HG03108 (cell line): ENCODE measurements around the gene PDIA5.

Source experiments
- ATAC-seq: cut with Tn5 transposase; IDR thresholded peaks from one replicate; pipeline ENCODE4 v1.9.1; 2021; ENCODE audit warnings: moderate library complexity; ENCODE audit not compliant: unreplicated experiment

PDIA5 gene

GRCh38 chr3:123070510-123070909 lies 3.7 kb downstream of the PDIA5 start:
- ATAC-seq = no peak

- no peak for ATAC-seq
These were observed 4.3 kb downstream of the PDIA5 start for GRCh38 chr3:123071146-123071545.

GRCh38 chr3:123071581-123071980 lies 4.8 kb downstream of the PDIA5 start:
- no peak for ATAC-seq

DNA sequence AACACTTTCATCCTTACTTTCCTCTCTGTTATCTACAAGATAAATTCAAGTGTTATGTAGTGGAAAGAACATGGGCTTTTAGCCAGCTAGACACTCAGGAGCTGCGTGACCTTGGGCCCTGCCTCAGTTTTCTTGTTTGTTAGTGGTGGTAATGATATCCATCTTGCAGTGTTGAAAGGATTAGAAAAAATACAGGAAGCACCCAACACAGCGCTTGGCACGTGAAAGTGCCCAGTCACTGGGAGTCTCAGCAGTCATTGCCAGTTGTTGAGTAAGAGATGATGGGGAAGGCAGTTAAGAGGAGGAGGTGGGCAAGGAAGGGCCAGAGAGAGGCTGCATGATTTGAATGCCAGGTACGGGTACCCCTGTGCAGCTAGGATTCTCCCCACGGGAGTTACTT lies 5.3 kb downstream of the PDIA5 start:
- no peak for ATAC-seq

GRCh38 chr3:123072564-123072963 lies 5.7 kb downstream of the PDIA5 start:
- ATAC-seq = no peak

- no peak for ATAC-seq
These were observed 8.5 kb downstream of the PDIA5 start for GRCh38 chr3:123075359-123075758.

- ATAC-seq = no peak
These were observed 9.3 kb downstream of the PDIA5 start for GRCh38 chr3:123076112-123076495.

- no peak for ATAC-seq
These were observed 9.9 kb downstream of the PDIA5 start for GRCh38 chr3:123076496-123077418.

DNA sequence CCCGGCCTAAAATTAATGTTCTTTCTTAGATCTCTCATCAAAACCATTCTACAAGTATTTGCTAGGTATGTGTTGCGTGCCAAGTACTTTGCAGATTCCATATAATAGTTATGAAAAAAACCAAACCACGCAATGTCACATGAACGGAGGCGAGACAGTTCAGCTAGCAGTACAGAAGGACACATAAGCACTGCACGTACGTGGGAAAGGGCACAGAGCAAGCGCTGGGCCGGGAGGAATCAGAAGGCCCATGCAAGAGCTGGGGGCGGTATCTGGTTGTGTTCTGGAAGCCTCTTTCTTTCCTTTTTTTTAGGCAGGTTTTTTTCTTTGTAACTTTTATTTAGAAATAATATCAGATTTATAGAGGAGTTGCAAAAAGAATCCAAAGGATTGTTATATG lies 11.3 kb downstream of the PDIA5 start:
- ATAC-seq = no peak

DNA sequence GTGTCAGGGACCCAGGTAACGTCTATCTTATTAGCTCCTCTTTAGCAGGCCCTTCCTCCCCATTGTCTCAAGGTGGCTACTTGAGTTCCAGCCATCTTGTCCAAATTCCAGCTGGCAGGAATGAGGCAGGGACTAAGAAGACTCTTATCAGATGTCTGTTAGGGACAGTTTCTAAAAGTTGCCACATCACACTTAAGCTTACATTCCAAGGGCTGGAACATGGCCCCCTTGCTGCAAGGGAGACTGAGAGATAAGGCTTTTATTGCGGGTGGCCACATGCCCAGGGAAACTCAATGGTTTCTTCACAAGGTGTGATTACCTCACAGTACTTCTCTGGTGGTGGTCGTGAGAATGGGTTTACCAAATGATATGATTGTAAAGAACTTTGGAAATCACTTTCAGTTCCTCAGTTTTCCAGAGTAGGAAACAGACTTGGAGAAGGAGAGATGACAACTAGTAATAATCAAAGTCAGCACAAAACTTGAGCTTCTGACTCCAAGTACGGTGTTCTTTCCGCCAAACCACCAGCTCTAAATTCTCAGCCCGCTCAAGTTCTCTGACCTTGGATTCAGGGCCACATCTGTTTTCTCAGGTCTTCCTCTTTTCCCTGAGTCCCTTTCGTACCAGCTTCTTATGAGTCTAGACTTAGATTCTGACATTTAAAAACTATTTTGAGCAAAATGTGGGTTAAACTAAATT lies 14.2 kb downstream of the PDIA5 start:
- ATAC-seq = no peak

DNA sequence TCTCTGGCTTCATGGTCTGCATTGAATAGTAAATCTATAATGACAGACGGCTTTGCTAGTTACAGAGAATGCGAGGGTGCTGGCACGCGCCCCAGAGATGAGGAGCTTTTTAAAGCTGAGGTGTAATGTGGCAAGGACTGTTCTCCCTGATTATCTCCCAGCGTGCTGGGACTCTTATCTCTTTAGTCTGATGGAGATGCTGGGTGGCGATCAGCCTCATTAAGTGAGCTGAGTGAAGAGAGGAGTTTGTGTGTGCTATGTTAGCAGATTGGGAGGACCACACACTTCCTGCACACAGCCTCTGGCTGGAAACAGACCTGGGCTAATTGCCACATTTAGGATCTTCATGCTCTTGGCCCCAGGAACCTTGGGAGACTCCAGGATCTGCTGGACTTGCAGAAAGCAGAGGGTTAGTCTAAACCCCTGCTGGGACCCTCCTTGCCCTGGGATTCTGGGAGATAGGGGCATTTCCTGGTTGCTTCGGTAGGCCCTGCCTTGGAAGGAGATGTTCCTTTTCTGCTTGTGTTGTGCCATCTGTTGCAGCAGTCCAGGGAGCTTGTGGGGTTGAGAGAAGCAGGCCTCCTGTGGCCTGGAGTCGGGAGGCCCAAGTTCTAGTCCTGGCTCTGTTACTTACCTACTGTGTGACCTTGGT lies 15.0 kb downstream of the PDIA5 start:
- no peak for ATAC-seq

- ATAC-seq = peak; percentile 85
These were observed 15.7 kb downstream of the PDIA5 start for GRCh38 chr3:123082370-123083065.

GRCh38 chr3:123083383-123084124 lies 16.7 kb downstream of the PDIA5 start:
- ATAC-seq = no peak

DNA sequence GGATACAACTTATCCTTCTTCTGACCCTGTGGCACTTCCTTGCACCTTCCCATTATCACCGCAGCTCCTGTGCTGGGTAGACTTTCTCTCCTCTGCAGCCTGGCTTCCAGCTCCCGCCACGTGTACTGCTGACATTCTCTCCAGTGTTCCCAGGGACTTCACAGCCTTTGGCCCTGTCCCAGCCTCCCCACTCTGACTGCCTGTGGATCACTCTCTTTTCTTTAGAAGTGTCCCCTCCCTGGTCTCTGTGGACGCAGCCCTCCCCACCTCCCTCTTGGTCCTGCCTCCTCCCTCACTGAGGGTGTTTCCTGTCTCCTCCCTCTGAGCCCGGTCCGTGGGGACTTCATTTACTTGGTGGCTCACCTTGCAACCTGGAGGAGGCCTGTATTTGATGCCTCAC lies 17.4 kb downstream of the PDIA5 start:
- no peak for ATAC-seq

- ATAC-seq = no peak
These were observed 18.0 kb downstream of the PDIA5 start for GRCh38 chr3:123084738-123085237.

DNA sequence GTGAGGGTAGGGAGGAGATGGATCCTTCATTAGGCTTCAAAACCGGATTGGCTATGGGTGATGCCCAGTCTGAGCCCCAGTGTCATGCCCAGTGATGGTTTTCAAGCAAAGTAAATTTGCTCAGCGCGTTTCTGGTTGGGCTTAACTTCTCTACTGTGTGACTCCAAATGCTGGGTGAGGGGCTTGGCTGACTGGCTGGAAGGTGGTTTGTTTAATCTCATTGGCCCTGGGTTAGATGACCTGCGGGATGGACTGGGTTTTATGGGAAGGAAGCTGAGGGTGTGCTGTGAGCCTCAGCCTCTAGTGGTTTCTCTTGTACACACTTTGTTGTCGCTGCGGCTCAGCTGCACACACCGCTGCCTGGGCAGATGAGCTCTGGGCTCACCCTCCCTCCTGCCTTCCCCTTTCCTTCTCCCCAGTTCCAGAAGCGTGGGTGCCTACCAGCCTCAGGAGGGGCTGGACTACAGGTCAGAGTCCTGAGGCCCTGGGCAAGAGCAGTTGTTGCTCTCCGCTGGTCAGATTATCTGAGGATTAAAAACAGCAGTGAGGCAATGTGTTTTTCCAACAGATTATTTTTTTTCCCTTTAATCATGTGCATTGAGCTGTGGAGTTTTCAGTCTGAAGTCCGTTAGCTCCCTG lies 18.6 kb downstream of the PDIA5 start:
- ATAC-seq = no peak

- no peak for ATAC-seq
These were observed 19.3 kb downstream of the PDIA5 start for GRCh38 chr3:123085932-123086627.

GRCh38 chr3:123088387-123088786 lies 21.6 kb downstream of the PDIA5 start:
- no peak for ATAC-seq
